NT2/D1 (cell line): ENCODE results near the gene CFAP210.

Experiments used
- DNase-seq: peaks from one replicate; pipeline ENCODE4 v3.0.0-alpha.2; 2011; ENCODE audit warnings: low read depth, low spot score
- H3K27me3 ChIP-seq: 2 replicates; pipeline ENCODE4 v1.6.0; 2011; ENCODE audit warnings: mild to moderate bottlenecking; ENCODE audit not compliant: insufficient read length, insufficient read depth
- H3K36me3 ChIP-seq: 2 replicates; pipeline ENCODE4 v1.6.1; 2011; ENCODE audit warnings: mild to moderate bottlenecking, low read length, mixed read lengths; ENCODE audit not compliant: insufficient read depth, insufficient read length
- H3K4me1 ChIP-seq: 2 replicates; pipeline ENCODE4 v1.5.1; 2011; ENCODE audit not compliant: insufficient read depth, insufficient read length
- H3K4me3 ChIP-seq: 2 replicates; pipeline ENCODE4 v1.5.1; 2011; ENCODE audit warnings: low read depth; ENCODE audit not compliant: insufficient read length
- H3K9ac ChIP-seq: 2 replicates; pipeline ENCODE4 v1.6.0; 2011; ENCODE audit warnings: low read depth; ENCODE audit not compliant: insufficient read length
- H3K9me3 ChIP-seq: 2 replicates; pipeline ENCODE4 v1.5.1; 2011; ENCODE audit warnings: mild to moderate bottlenecking, low read length; ENCODE audit not compliant: insufficient read depth
- SUZ12 ChIP-seq: IDR thresholded peaks from 2 replicates; pipeline ENCODE4 v1.6.1; 2011; ENCODE audit not compliant: insufficient read length, insufficient read depth; ENCODE audit errors: extremely low read depth
- YY1 ChIP-seq: IDR thresholded peaks from 2 replicates; pipeline ENCODE4 v1.6.1; 2011; ENCODE audit not compliant: insufficient read length, insufficient read depth
- ZNF274 ChIP-seq: IDR thresholded peaks from 2 replicates; pipeline ENCODE4 v1.6.1; 2011; ENCODE audit warnings: mild to moderate bottlenecking, low read depth, low read length

CFAP210 gene

GRCh38 chr2:169644173-169644572, 50.0 kb downstream of the CFAP210 start:
- Histone ChIP-seq H3K27me3 (no peaks in the 10 kb centered on the region), H3K36me3 (peaks cover 3% of the 10 kb centered on the region), H3K9me3 (no peaks in the 10 kb centered on the region), H3K9ac (no peak overlapping the region), H3K4me1 (no peaks in the 10 kb centered on the region), H3K4me3 (no peak overlapping the region)
- no peak for TF ChIP-seq SUZ12
- no peak for TF ChIP-seq YY1
- TF ChIP-seq ZNF274: no peak
- DNase-seq: no peak

- no peaks in the 10 kb centered on the region for H3K9me3 ChIP-seq
- no peaks in the 10 kb centered on the region for H3K27me3 ChIP-seq
- no peak for DNase-seq
- H3K4me1 ChIP-seq: no peaks in the 10 kb centered on the region
- no peak overlapping the region for H3K4me3 ChIP-seq
- H3K36me3 ChIP-seq: peaks cover 22% of the 10 kb centered on the region
- no peak overlapping the region for H3K9ac ChIP-seq
- no peak for TF ChIP-seq ZNF274
- TF ChIP-seq SUZ12: no peak
- no peak for TF ChIP-seq YY1
Observed at GRCh38 chr2:169641464-169641863, 52.7 kb downstream of the CFAP210 start.

DNA sequence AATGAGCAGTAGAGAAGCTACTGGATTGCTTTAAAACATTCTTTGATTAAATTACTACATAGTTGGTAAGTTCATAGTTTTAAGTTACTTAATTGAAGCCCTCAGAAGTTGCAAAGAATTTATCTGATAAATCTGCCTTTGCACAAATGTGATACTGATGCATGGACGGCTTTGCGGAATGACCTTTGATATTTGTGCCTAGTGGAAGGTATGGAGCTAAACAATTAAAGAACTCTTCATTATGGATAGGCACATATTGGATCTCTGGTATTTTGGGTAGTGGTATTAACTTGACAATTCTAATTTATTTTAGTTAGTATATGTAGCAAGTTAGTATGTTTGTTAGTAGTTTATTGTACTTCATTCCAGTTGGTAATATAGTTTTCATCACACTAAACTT, 54.1 kb downstream of the CFAP210 start:
- H3K4me1 ChIP-seq: no peaks in the 10 kb centered on the region
- no peaks in the 10 kb centered on the region for H3K9me3 ChIP-seq
- peaks cover 35% of the 10 kb centered on the region for H3K36me3 ChIP-seq
- DNase-seq: no peak
- TF ChIP-seq SUZ12: no peak
- no peak for TF ChIP-seq ZNF274
- no peak for TF ChIP-seq YY1
- H3K27me3 ChIP-seq: no peaks in the 10 kb centered on the region
- H3K4me3 ChIP-seq: no peak overlapping the region
- H3K9ac ChIP-seq: no peak overlapping the region

DNA sequence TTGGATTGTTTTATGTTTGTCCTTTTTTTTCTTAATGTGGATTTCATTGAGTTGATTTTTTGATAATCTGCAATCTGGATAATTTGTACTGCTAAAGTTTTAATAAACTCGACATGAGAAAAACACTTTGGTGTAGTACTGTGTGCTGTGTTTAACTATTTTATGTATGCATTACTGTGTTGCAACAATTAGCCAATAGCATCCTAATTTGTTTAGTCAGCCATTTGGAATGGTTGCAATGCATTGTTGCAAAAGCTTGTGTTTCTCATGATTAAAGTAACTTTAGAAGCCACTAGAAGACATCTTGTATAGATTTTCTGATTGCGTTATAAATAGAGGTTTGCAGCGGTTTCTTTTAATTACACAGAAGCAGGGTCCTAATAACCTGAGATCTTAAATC, 56.6 kb downstream of the CFAP210 start:
- Histone ChIP-seq H3K9me3 (no peaks in the 10 kb centered on the region), H3K36me3 (peaks cover 56% of the 10 kb centered on the region), H3K9ac (no peak overlapping the region), H3K4me3 (no peak overlapping the region), H3K4me1 (no peaks in the 10 kb centered on the region), H3K27me3 (no peaks in the 10 kb centered on the region)
- DNase-seq: no peak
- no peak for TF ChIP-seq YY1
- no peak for TF ChIP-seq SUZ12
- no peak for TF ChIP-seq ZNF274

- DNase-seq: no peak
- Histone ChIP-seq H3K36me3 (peaks cover 63% of the 10 kb centered on the region), H3K9me3 (no peaks in the 10 kb centered on the region), H3K27me3 (no peaks in the 10 kb centered on the region), H3K4me1 (no peaks in the 10 kb centered on the region), H3K4me3 (no peak overlapping the region), H3K9ac (no peak overlapping the region)
- TF ChIP-seq SUZ12: no peak
- TF ChIP-seq YY1: no peak
- TF ChIP-seq ZNF274: no peak
Observed at GRCh38 chr2:169636440-169637097, 57.6 kb downstream of the CFAP210 start.

DNA sequence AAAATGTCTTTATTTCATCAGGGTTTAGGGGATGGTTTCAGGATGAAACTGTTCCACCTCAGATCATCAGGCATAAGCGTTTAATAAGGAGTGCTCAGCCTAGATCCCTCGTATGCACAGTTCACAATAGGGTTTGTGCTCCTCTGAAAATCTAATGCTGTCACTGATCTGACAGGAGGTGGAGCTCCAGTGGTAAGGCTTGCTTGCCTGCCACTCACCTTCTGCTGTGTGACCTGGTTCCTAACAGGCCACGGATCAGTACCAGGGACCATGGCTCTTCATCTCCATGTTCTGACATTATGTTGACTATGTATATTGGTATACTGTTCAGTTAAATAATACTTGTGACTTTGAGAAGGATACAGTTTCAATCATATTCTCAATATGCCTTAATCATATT, 68.4 kb downstream of the CFAP210 start:
- peaks cover 50% of the 10 kb centered on the region for H3K36me3 ChIP-seq
- H3K27me3 ChIP-seq: no peaks in the 10 kb centered on the region
- H3K4me1 ChIP-seq: no peaks in the 10 kb centered on the region
- H3K9ac ChIP-seq: no peak overlapping the region
- TF ChIP-seq SUZ12 (no peak), ZNF274 (no peak), YY1 (no peak)
- H3K4me3 ChIP-seq: no peak overlapping the region
- no peaks in the 10 kb centered on the region for H3K9me3 ChIP-seq
- no peak for DNase-seq

DNA sequence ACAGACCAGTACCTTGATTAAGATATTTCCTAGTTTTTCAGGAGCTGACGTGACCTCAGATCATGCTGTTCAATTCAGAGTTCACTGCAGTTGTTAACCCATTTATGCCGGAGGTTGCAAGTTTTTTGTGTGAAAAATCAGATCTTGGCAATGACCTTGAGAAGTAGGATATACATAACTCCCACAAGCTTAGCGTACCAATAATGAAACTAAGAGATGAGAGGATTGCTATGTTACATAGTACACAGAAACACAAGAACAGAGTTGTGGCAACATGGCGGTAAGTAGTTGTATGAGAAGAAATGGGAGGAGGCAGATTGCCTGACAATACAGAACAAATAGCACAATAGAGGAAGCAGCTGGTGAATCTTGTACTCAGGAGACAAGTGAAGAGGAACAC, 71.0 kb downstream of the CFAP210 start:
- H3K36me3 ChIP-seq: peaks cover 32% of the 10 kb centered on the region

GRCh38 chr2:169620509-169620908, 73.7 kb downstream of the CFAP210 start:
- TF ChIP-seq ZNF274: no peak
- no peak for TF ChIP-seq SUZ12
- TF ChIP-seq YY1: no peak
- Histone ChIP-seq H3K4me3 (no peak overlapping the region), H3K36me3 (peaks cover 30% of the 10 kb centered on the region), H3K4me1 (no peaks in the 10 kb centered on the region), H3K27me3 (no peaks in the 10 kb centered on the region), H3K9me3 (0 out of 2 replicates have a peak, but pooled peaks cover 4% of the 10 kb centered on the region), H3K9ac (no peak overlapping the region)
- no peak for DNase-seq

More for the DNA sequence above, 71.0 kb downstream of the CFAP210 start:
- no peak for DNase-seq
- no peaks in the 10 kb centered on the region for H3K4me1 ChIP-seq
- H3K9ac ChIP-seq: no peak overlapping the region
- H3K4me3 ChIP-seq: no peak overlapping the region
- no peaks in the 10 kb centered on the region for H3K9me3 ChIP-seq
- TF ChIP-seq SUZ12 (no peak), YY1 (no peak), ZNF274 (no peak)
- no peaks in the 10 kb centered on the region for H3K27me3 ChIP-seq
